Measurements from ENCODE around the gene SLAMF7. TPM values are rescaled to one million over a fixed set of nuclear protein-coding genes. Genes with fewer than 3 reads are reported as not detected.

SLAMF7 gene
- polyA plus RNA-seq, 1 donor (not counting 4 experiments of a cell fraction or from before 2014, with no cell fraction given), result 31.0 TPM

DNA sequence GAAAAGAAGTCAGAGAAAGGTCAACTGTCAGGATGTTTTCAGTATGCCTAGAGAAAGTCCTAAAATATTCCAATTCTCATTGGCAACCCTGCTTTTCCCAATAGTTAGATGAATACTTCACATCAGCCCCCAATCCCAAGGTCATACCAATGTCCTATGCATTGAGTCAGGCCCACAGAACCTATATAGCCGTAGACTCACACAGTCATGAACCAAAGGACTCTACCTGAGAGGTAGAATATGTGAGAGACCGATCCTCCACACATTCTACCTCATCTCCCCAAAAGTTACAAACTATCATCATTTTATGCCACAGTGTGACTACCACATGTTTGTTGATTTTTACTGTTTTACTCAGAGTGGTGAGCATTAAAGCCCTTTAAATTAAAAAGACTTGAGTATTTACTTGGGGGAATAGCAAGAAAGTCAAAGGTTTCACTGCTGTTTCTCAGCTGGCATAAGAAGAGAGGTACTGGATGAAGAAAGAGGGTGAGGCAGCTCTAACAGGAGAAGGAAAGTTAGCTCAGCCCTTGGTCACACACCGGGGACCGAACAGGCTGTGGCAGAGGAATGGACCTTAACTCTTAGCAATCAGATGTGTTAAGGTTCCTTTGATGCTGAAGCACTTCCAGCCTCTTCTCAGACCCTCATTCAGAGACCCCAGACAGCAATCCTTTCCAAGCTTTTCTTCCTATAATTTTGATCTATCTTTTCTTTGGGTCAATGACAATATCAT is 28.4 kb upstream of the SLAMF7 start:
- TF ChIP-seq CTCF (optimal IDR thresholded peaks at IDR 0.05 in 1 of 3, IDR thresholded peaks at IDR 0.05 in 1 of 3, conservative IDR thresholded peaks at IDR 0.05 in 1 of 3; ENCODE audit: extremely low read depth in 1 of 3, insufficient read depth in 2 of 3, low read length in 3 of 3), result no peak
- no peak for TF ChIP-seq EZH2 (IDR thresholded peaks at IDR 0.05; ENCODE audit: low read length)
- H3K4me2 ChIP-seq (ENCODE audit: control insufficient read depth, extremely low read depth, insufficient read depth, low read depth, low read length), result no peak overlapping the region
- H3K9me3 ChIP-seq (ENCODE audit: control insufficient read depth, low read depth, low read length), result no peaks in the 10 kb centered on the region
- H3K36me3 ChIP-seq (ENCODE audit: control insufficient read depth in 2 of 2, extremely low read depth in 1 of 2, insufficient read depth in 2 of 2, low read length in 2 of 2), result no peaks in the 10 kb centered on the region
- no peak overlapping the region for H2AFZ ChIP-seq (ENCODE audit: control insufficient read depth, low read length)
- no peaks in the 10 kb centered on the region for H3K79me2 ChIP-seq (ENCODE audit: control insufficient read depth, insufficient read depth, low read length)
- H3K9ac ChIP-seq (ENCODE audit: control insufficient read depth, extremely low read depth, insufficient read depth, low read length), result no peak overlapping the region
- dilution Hi-C loops (cut with MboI; ENCODE audit: extremely low pct_ligation_motif_present, low sequenced_read_pairs), result no loop called here
- no peaks in the 10 kb centered on the region for H3K4me1 ChIP-seq (ENCODE audit: control insufficient read depth, extremely low read depth, insufficient read depth, low read length)
- H3K27ac ChIP-seq (ENCODE audit: control insufficient read depth, insufficient read depth, low read length), result no peak overlapping the region
- H3K4me3 ChIP-seq (ENCODE audit: control insufficient read depth in 2 of 3, extremely low read depth in 1 of 3, insufficient read depth in 2 of 3, low read depth in 1 of 3, low read length in 3 of 3), result no peak overlapping the region
- DNase-seq (ENCODE audit: low read depth, low spot score) (no peak), FAIRE-seq (no peak)
- no peaks in the 10 kb centered on the region for H3K9me1 ChIP-seq (ENCODE audit: control insufficient read depth, extremely low read depth, insufficient read depth, low read length)
- no peaks in the 10 kb centered on the region for H4K20me1 ChIP-seq (ENCODE audit: control insufficient read depth, extremely low read depth, insufficient read depth, low read length)
- H3K27me3 ChIP-seq (ENCODE audit: control insufficient read depth, extremely low read depth, insufficient read depth, low read length), result no peaks in the 10 kb centered on the region

GRCh38 chr1:160711276-160711601 is 27.8 kb upstream of the SLAMF7 start:
- Histone ChIP-seq H3K4me2 (ENCODE audit: control insufficient read depth, extremely low read depth, insufficient read depth, low read depth, low read length) (no peak overlapping the region), H3K9me1 (ENCODE audit: control insufficient read depth, extremely low read depth, insufficient read depth, low read length) (no peaks in the 10 kb centered on the region), H3K4me3 (ENCODE audit: control insufficient read depth in 2 of 3, extremely low read depth in 1 of 3, insufficient read depth in 2 of 3, low read depth in 1 of 3, low read length in 3 of 3) (no peak overlapping the region), H4K20me1 (ENCODE audit: control insufficient read depth, extremely low read depth, insufficient read depth, low read length) (no peaks in the 10 kb centered on the region), H2AFZ (ENCODE audit: control insufficient read depth, low read length) (no peak overlapping the region), H3K36me3 (ENCODE audit: control insufficient read depth in 2 of 2, extremely low read depth in 1 of 2, insufficient read depth in 2 of 2, low read length in 2 of 2) (no peaks in the 10 kb centered on the region), H3K27me3 (ENCODE audit: control insufficient read depth, extremely low read depth, insufficient read depth, low read length) (no peaks in the 10 kb centered on the region), H3K27ac (ENCODE audit: control insufficient read depth, insufficient read depth, low read length) (no peak overlapping the region), H3K9me3 (ENCODE audit: control insufficient read depth, low read depth, low read length) (no peaks in the 10 kb centered on the region), H3K9ac (ENCODE audit: control insufficient read depth, extremely low read depth, insufficient read depth, low read length) (no peak overlapping the region), H3K79me2 (ENCODE audit: control insufficient read depth, insufficient read depth, low read length) (no peaks in the 10 kb centered on the region), H3K4me1 (ENCODE audit: control insufficient read depth, extremely low read depth, insufficient read depth, low read length) (no peaks in the 10 kb centered on the region)
- TF ChIP-seq CTCF (optimal IDR thresholded peaks at IDR 0.05 in 1 of 3, IDR thresholded peaks at IDR 0.05 in 1 of 3, conservative IDR thresholded peaks at IDR 0.05 in 1 of 3; ENCODE audit: extremely low read depth in 1 of 3, insufficient read depth in 2 of 3, low read length in 3 of 3), result no peak
- no peak for TF ChIP-seq EZH2 (IDR thresholded peaks at IDR 0.05; ENCODE audit: low read length)
- FAIRE-seq (no peak), DNase-seq (ENCODE audit: low read depth, low spot score) (no peak)
- dilution Hi-C loops (cut with MboI; ENCODE audit: extremely low pct_ligation_motif_present, low sequenced_read_pairs), result no loop called here
